Measurements from ENCODE around the gene CFAP20. TPM values are rescaled to one million over a fixed set of nuclear protein-coding genes. Genes with fewer than 3 reads are reported as not detected.

Gene CFAP20
- polyA plus RNA-seq, 1 donor from 2014 or later: 210 TPM

DNA sequence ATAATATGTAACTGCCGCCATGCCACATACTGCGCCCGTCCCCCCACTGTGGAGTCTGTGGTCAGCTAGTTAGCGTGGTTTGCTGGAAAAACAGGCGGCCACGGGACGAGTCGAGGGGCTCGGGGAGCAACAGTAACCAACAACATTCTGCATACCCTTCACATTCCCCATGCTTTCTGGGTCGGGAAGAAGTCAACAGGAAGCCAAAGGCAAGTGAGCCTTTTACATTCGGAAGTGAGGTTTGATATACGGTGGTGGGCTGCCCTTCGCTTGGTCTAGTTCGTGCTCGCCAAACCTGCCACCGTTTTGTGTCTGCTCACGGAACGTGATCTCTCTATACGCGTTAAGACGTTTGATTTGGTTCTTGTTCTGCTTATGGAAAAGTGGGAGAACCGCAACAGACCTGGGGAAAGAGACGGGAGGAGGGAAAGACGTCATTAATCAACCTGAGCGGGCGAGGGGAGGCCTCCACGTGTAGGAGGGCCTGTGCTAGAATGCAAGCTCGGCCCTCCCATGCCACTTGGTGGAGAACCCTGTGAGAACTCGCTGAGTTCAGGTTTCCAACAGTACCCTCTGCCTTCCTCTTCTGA, 28.9 kb upstream of the CFAP20 start:
- H3K27ac ChIP-seq (ENCODE audit: low read length): no peak overlapping the region
- no peaks in the 10 kb centered on the region for H3K79me2 ChIP-seq (replicated peaks; ENCODE audit: insufficient read depth, low read length)

GRCh38 chr16:58157239-58157638, 28.1 kb upstream of the CFAP20 start:
- no peaks in the 10 kb centered on the region for H3K9me2 ChIP-seq (ENCODE audit: insufficient read depth, low read length)
- H3K79me2 ChIP-seq (replicated peaks; ENCODE audit: insufficient read depth, low read length): no peaks in the 10 kb centered on the region
- H3K27ac ChIP-seq (ENCODE audit: low read length): no peak overlapping the region
- H3F3A ChIP-seq (ENCODE audit: insufficient read depth, low read length, poor library complexity, severe bottlenecking): no peaks in the 10 kb centered on the region
- H3K4me3 ChIP-seq (ENCODE audit: low read length): no peak overlapping the region
- no peak overlapping the region for H2AFZ ChIP-seq (ENCODE audit: low read depth, low read length)
- H3K4me2 ChIP-seq (ENCODE audit: low read length): no peak overlapping the region
- H3K27me3 ChIP-seq (ENCODE audit: insufficient read depth, low read depth, low read length): no peaks in the 10 kb centered on the region
- peaks cover 3% of the 10 kb centered on the region for H3K36me3 ChIP-seq (ENCODE audit: insufficient read depth, low read length)
- H3K9ac ChIP-seq (ENCODE audit: low read length): no peak overlapping the region
- H4K20me1 ChIP-seq (ENCODE audit: insufficient read depth): no peaks in the 10 kb centered on the region
- H3K9me3 ChIP-seq (ENCODE audit: low read length): no peaks in the 10 kb centered on the region
- TF ChIP-seq TAF1 (IDR thresholded peaks at IDR 0.05; ENCODE audit: low read depth) (no peak), SMC3 (conservative IDR thresholded peaks at IDR 0.05; ENCODE audit: poor library complexity) (no peak), MXI1 (conservative IDR thresholded peaks at IDR 0.05; ENCODE audit: poor library complexity, severe bottlenecking) (no peak), REST (IDR thresholded peaks at IDR 0.05; ENCODE audit: borderline replicate concordance) (no peak), EZH2 (IDR thresholded peaks at IDR 0.05; ENCODE audit: borderline replicate concordance, insufficient read depth, low read length, poor library complexity, severe bottlenecking) (no peak), RAD21 (conservative IDR thresholded peaks at IDR 0.05) (no peak)
- TF ChIP-seq, protein P1, sequence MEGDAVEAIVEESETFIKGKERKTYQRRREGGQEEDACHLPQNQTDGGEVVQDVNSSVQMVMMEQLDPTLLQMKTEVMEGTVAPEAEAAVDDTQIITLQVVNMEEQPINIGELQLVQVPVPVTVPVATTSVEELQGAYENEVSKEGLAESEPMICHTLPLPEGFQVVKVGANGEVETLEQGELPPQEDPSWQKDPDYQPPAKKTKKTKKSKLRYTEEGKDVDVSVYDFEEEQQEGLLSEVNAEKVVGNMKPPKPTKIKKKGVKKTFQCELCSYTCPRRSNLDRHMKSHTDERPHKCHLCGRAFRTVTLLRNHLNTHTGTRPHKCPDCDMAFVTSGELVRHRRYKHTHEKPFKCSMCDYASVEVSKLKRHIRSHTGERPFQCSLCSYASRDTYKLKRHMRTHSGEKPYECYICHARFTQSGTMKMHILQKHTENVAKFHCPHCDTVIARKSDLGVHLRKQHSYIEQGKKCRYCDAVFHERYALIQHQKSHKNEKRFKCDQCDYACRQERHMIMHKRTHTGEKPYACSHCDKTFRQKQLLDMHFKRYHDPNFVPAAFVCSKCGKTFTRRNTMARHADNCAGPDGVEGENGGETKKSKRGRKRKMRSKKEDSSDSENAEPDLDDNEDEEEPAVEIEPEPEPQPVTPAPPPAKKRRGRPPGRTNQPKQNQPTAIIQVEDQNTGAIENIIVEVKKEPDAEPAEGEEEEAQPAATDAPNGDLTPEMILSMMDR (IDR thresholded peaks at IDR 0.05; ENCODE audit: poor library complexity, severe bottlenecking): no peak

More for the DNA sequence above, 28.9 kb upstream of the CFAP20 start:
- Histone ChIP-seq H3K9me3 (ENCODE audit: low read length) (no peaks in the 10 kb centered on the region), H3K27me3 (ENCODE audit: insufficient read depth, low read depth, low read length) (no peaks in the 10 kb centered on the region), H3K9ac (ENCODE audit: low read length) (no peak overlapping the region), H2AFZ (ENCODE audit: low read depth, low read length) (no peak overlapping the region), H4K20me1 (ENCODE audit: insufficient read depth) (no peaks in the 10 kb centered on the region), H3K4me2 (ENCODE audit: low read length) (no peak overlapping the region), H3K9me2 (ENCODE audit: insufficient read depth, low read length) (no peaks in the 10 kb centered on the region), H3K4me3 (ENCODE audit: low read length) (no peak overlapping the region), H3F3A (ENCODE audit: insufficient read depth, low read length, poor library complexity, severe bottlenecking) (no peaks in the 10 kb centered on the region), H3K36me3 (ENCODE audit: insufficient read depth, low read length) (peaks cover 3% of the 10 kb centered on the region)
- no peak for TF ChIP-seq RAD21 (conservative IDR thresholded peaks at IDR 0.05)
- TF ChIP-seq TAF1 (IDR thresholded peaks at IDR 0.05; ENCODE audit: low read depth): no peak
- no peak for TF ChIP-seq EZH2 (IDR thresholded peaks at IDR 0.05; ENCODE audit: borderline replicate concordance, insufficient read depth, low read length, poor library complexity, severe bottlenecking)
- TF ChIP-seq EP300 (conservative IDR thresholded peaks at IDR 0.05; ENCODE audit: poor library complexity, severe bottlenecking): no peak
- TF ChIP-seq MXI1 (conservative IDR thresholded peaks at IDR 0.05; ENCODE audit: poor library complexity, severe bottlenecking): no peak
- no peak for TF ChIP-seq POLR2AphosphoS5 (IDR thresholded peaks at IDR 0.05)
- TF ChIP-seq, protein P1 (IDR thresholded peaks at IDR 0.05; ENCODE audit: poor library complexity, severe bottlenecking): no peak
- TF ChIP-seq REST (IDR thresholded peaks at IDR 0.05; ENCODE audit: borderline replicate concordance): no peak
- TF ChIP-seq SMC3 (conservative IDR thresholded peaks at IDR 0.05; ENCODE audit: poor library complexity): no peak
